Measurements from ENCODE around the gene ARHGEF37. TPM values are rescaled to one million over a fixed set of nuclear protein-coding genes. Genes with fewer than 3 reads are reported as not detected.

ARHGEF37 gene
- total RNA-seq, 1 donor from 2014 or later: 17.7 TPM

DNA sequence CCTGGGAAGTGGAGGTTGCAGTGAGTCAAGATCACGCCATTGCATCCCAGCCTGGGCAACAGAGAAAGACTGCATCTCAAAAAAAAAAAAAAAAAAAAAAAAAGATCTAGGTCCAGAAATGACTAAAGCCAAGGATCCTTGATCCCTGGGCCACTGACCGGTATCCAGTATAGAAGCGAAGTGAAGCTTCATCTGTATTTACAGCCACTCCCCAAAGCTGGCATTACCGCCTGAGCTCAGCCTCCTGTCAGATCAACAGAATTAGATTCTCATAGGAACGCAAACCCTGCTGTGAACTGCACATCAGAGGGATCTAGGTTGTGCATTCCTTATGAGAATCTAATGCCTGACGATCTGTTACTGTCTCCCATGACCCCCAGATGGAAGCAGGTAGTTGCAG is 39.4 kb upstream of the ARHGEF37 start:
- no peak overlapping the region for H3K27ac ChIP-seq
- H3K9me3 ChIP-seq: no peaks in the 10 kb centered on the region
- intact Hi-C loops (cut with DNase I): no loop called here
- no peak for DNase-seq (ENCODE audit: extremely low spot score in 2 of 2)
- H3K27me3 ChIP-seq: no peaks in the 10 kb centered on the region
- TF ChIP-seq POLR2A (IDR thresholded peaks at IDR 0.05) (no peak), POLR2AphosphoS5 (IDR thresholded peaks at IDR 0.05; ENCODE audit: insufficient read depth in 1 of 2, low read depth in 1 of 2) (no peak), CTCF (IDR thresholded peaks at IDR 0.05) (no peak)
- peaks cover 96% of the 10 kb centered on the region for H3K4me1 ChIP-seq
- H3K4me3 ChIP-seq: no peak overlapping the region
- peaks cover 0 to 22% of the 10 kb centered on the region in 2 donors for H3K36me3 ChIP-seq

GRCh38 chr5:149543361-149544027 is 37.8 kb upstream of the ARHGEF37 start:
- Histone ChIP-seq H3K36me3 (peaks cover 0 to 25% of the 10 kb centered on the region in 2 donors), H3K4me1 (peaks cover 96% of the 10 kb centered on the region), H3K27me3 (no peaks in the 10 kb centered on the region), H3K4me3 (no peak overlapping the region), H3K27ac (no peak overlapping the region), H3K9me3 (no peaks in the 10 kb centered on the region)
- no peak for TF ChIP-seq CTCF (IDR thresholded peaks at IDR 0.05)
- no peak for TF ChIP-seq POLR2A (IDR thresholded peaks at IDR 0.05)
- TF ChIP-seq POLR2AphosphoS5 (IDR thresholded peaks at IDR 0.05; ENCODE audit: insufficient read depth in 1 of 2, low read depth in 1 of 2): no peak
- intact Hi-C loops (cut with DNase I): no loop called here
- DNase-seq (ENCODE audit: extremely low spot score in 2 of 2): no peak

- intact Hi-C loops (cut with DNase I): no loop called here
- Histone ChIP-seq H3K4me1 (peaks cover 97% of the 10 kb centered on the region), H3K27me3 (no peaks in the 10 kb centered on the region), H3K27ac (no peak overlapping the region), H3K4me3 (no peak overlapping the region), H3K36me3 (peaks cover 0 to 31% of the 10 kb centered on the region in 2 donors), H3K9me3 (no peaks in the 10 kb centered on the region)
- DNase-seq (ENCODE audit: extremely low spot score in 2 of 2): no peak
- TF ChIP-seq POLR2A (IDR thresholded peaks at IDR 0.05): no peak
- no peak for TF ChIP-seq POLR2AphosphoS5 (IDR thresholded peaks at IDR 0.05; ENCODE audit: insufficient read depth in 1 of 2, low read depth in 1 of 2)
- TF ChIP-seq CTCF (IDR thresholded peaks at IDR 0.05): no peak
Observed at GRCh38 chr5:149544028-149544420, 37.3 kb upstream of the ARHGEF37 start.

DNA sequence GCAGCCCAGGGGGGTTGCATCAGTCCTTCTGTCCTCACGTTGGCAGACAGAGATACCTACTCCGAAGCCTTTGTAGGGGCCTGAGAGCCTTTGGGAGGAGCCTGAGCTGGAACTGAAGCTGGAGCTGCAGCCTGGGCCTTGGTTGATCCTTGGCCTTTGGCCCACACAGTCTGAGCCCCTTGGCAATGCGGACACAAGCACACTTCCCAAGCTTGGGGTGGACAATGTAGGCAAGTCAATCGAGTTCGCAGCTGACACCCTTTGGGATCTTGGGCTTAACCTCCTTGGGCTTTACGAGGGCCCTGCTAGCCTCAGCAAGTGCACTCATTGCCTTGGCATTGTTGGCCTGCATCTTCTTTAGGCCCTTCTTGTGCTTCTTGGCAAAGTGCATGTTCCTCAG is 36.0 kb upstream of the ARHGEF37 start:
- Histone ChIP-seq H3K36me3 (peaks cover 0 to 35% of the 10 kb centered on the region in 2 donors), H3K4me3 (no peak overlapping the region), H3K4me1 (peaks cover 89% of the 10 kb centered on the region), H3K27me3 (no peaks in the 10 kb centered on the region), H3K27ac (no peak overlapping the region), H3K9me3 (no peaks in the 10 kb centered on the region)
- intact Hi-C loops (cut with DNase I): no loop called here
- no peak for DNase-seq (ENCODE audit: extremely low spot score in 2 of 2)
- no peak for TF ChIP-seq POLR2AphosphoS5 (IDR thresholded peaks at IDR 0.05; ENCODE audit: insufficient read depth in 1 of 2, low read depth in 1 of 2)
- TF ChIP-seq POLR2A (IDR thresholded peaks at IDR 0.05): no peak
- no peak for TF ChIP-seq CTCF (IDR thresholded peaks at IDR 0.05)

- peaks cover 76% of the 10 kb centered on the region for H3K4me1 ChIP-seq
- H3K27me3 ChIP-seq: no peaks in the 10 kb centered on the region
- no peak overlapping the region for H3K4me3 ChIP-seq
- no peak for DNase-seq (ENCODE audit: extremely low spot score in 2 of 2)
- H3K9me3 ChIP-seq: no peaks in the 10 kb centered on the region
- TF ChIP-seq POLR2AphosphoS5 (IDR thresholded peaks at IDR 0.05; ENCODE audit: insufficient read depth in 1 of 2, low read depth in 1 of 2) (peak in 1 of 2 donors; percentile 89), POLR2A (IDR thresholded peaks at IDR 0.05) (no peak)
- peak overlapping the region; percentile 9 for H3K27ac ChIP-seq
- H3K36me3 ChIP-seq: peaks cover 0 to 35% of the 10 kb centered on the region in 2 donors
- intact Hi-C loops (cut with DNase I): no loop called here
Observed at GRCh38 chr5:149546974-149547373, 34.3 kb upstream of the ARHGEF37 start.
